Peyer's patch (tissue), 4 donors: ENCODE measurements around the gene IGF2R. TPM values are rescaled to one million over a fixed set of nuclear protein-coding genes. Genes with fewer than 3 reads are reported as not detected.

Experiments used
- DNase-seq, 3 donors: peaks; one replicate each; pipeline ENCODE4 v3.0.0-alpha.2; 2017 to 2019
- H3K27ac ChIP-seq, 4 donors: fragments of 200-600 bp; sonication (generic); one replicate each; pipeline ENCODE4 v1.5.1; 2016 to 2019
- H3K27me3 ChIP-seq, 2 donors: fragments of 200-600 bp; sonication (generic); one replicate each; pipeline ENCODE4 v1.5.1; 2019
- H3K36me3 ChIP-seq, 3 donors: fragments of 200-600 bp; sonication (generic); one replicate each; pipeline ENCODE4 v1.5.1; 2016 to 2019
- H3K4me1 ChIP-seq, 4 donors: fragments of 200-600 bp; sonication (generic); one replicate each; pipeline ENCODE4 v1.5.1; 2016 to 2019
- H3K4me3 ChIP-seq, 4 donors: fragments of 200-600 bp; sonication (generic); 1 replicate in 3 of 4; 2 replicates in 1 of 4; pipeline ENCODE4 v1.5.1; 2016 to 2019; ENCODE audit warnings: mild to moderate bottlenecking in 1 of 4
- H3K9me3 ChIP-seq, 4 donors: fragments of 200-600 bp; sonication (generic); one replicate each; pipeline ENCODE4 v1.5.1; 2016 to 2019; ENCODE audit warnings: mild to moderate bottlenecking in 1 of 4
- POLR2A ChIP-seq, 2 donors: fragments of 450-650 bp; IDR thresholded peaks; one replicate each; pipeline ENCODE4 v1.5.1; 2017; ENCODE audit warnings: antibody characterized with exemption in 2 of 2, mild to moderate bottlenecking in 2 of 2, moderate library complexity in 2 of 2
- total RNA-seq, 4 donors: library from RNA; depleted of rRNA; stranded (reverse); fragments of >200 nt; gene quantifications; one replicate each; pipeline ENCODE4 v1.1.0, GENCODE V29; 2016
- TF ChIP-seq, protein P1 (sequence below), 6 experiments: fragments of 450-650 bp in 4 of 6; fragments of 200-600 bp in 2 of 6; sonication (generic) in 1 of 6; IDR thresholded peaks; one replicate each; pipeline ENCODE4 v1.5.1; 2017 to 2019; ENCODE audit warnings: antibody characterized with exemption in 6 of 6, mild to moderate bottlenecking in 3 of 6, moderate library complexity in 1 of 6

Gene IGF2R
- total RNA-seq, 4 donors from 2014 or later = 48.7 to 86.5 (median 82.3) TPM

DNA sequence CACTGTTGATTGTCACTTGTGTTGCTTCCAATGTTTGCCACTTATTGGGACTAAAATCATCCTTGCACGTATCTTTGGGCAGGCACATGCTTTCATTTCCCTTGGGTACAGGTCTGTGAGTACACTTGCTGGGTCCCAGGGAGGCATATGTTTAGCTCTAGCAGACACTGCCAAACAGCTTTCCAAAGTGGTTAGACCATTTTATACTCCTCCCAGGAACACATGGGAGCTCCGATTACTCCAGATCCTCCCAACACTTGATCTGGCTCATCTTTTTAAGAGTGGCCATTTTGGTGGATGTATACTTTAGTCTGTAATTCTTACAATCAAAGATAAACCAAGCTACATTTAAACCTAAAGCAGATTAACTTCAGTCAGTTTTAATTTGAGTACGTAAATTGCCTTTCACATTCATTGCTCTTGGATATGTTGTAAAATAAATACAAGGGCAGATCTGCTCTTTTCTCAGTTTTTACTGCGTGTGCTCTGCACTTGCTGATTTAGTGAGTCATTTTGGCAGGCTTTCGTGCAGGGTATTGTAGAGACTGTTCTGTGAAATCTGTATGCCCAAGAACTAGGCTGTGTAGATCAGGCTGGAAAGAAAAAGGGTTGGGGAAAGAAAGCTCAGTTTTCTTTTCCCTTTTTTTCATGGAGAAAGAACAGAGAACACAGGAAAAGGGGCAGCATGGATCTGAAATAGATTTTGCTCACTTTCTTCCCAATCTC is 172.3 kb downstream of the IGF2R start:
- TF ChIP-seq, protein P1, sequence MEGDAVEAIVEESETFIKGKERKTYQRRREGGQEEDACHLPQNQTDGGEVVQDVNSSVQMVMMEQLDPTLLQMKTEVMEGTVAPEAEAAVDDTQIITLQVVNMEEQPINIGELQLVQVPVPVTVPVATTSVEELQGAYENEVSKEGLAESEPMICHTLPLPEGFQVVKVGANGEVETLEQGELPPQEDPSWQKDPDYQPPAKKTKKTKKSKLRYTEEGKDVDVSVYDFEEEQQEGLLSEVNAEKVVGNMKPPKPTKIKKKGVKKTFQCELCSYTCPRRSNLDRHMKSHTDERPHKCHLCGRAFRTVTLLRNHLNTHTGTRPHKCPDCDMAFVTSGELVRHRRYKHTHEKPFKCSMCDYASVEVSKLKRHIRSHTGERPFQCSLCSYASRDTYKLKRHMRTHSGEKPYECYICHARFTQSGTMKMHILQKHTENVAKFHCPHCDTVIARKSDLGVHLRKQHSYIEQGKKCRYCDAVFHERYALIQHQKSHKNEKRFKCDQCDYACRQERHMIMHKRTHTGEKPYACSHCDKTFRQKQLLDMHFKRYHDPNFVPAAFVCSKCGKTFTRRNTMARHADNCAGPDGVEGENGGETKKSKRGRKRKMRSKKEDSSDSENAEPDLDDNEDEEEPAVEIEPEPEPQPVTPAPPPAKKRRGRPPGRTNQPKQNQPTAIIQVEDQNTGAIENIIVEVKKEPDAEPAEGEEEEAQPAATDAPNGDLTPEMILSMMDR (IDR thresholded peaks at IDR 0.05) = no peak
- no peak for TF ChIP-seq POLR2A (IDR thresholded peaks at IDR 0.05)
- no peaks in the 10 kb centered on the region for H3K36me3 ChIP-seq
- H3K27me3 ChIP-seq = no peaks in the 10 kb centered on the region
- no peak overlapping the region for H3K4me3 ChIP-seq
- H3K4me1 ChIP-seq = peaks cover 0 to 4% (median 0%) of the 10 kb centered on the region in 4 donors
- H3K27ac ChIP-seq = peak overlapping the region in 1 of 4 donors; percentile 37
- no peaks in the 10 kb centered on the region for H3K9me3 ChIP-seq
- no peak for DNase-seq

DNA sequence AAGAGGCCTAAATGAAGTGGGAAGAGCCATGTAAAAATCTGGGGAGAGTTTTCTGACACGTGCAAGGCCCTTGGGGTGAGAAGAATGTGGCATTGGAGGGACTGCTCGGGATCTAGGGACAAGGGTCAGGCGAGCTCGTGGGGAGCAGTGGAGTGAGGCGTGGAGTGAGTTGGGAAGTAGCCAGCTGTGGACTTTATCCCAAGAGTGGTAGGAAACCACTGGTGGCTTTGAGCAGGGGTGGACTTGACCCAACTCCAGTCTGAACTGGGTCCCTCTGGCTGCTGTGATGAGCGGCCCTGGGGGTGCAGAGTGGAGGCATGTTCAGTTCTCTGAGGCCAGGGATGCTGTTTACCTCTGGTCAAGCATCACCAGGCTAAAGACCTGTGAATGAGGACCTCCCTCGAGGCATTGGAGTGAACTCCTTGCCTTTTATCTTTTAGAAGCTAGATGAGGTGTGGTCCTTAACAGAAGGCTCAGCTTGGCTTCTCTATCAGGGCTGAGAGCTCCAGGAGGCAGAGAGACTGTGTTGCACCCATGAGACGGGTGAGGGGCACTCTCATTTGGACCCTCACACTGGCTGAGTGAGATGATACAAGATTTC is 173.3 kb downstream of the IGF2R start:
- H3K4me1 ChIP-seq = peaks cover 0 to 4% (median 0%) of the 10 kb centered on the region in 4 donors
- no peak for TF ChIP-seq POLR2A (IDR thresholded peaks at IDR 0.05)
- TF ChIP-seq, protein P1 (IDR thresholded peaks at IDR 0.05) = no peak
- no peak overlapping the region for H3K27ac ChIP-seq
- H3K27me3 ChIP-seq = no peaks in the 10 kb centered on the region
- no peak overlapping the region for H3K4me3 ChIP-seq
- no peaks in the 10 kb centered on the region for H3K9me3 ChIP-seq
- DNase-seq = no peak
- H3K36me3 ChIP-seq = no peaks in the 10 kb centered on the region

DNA sequence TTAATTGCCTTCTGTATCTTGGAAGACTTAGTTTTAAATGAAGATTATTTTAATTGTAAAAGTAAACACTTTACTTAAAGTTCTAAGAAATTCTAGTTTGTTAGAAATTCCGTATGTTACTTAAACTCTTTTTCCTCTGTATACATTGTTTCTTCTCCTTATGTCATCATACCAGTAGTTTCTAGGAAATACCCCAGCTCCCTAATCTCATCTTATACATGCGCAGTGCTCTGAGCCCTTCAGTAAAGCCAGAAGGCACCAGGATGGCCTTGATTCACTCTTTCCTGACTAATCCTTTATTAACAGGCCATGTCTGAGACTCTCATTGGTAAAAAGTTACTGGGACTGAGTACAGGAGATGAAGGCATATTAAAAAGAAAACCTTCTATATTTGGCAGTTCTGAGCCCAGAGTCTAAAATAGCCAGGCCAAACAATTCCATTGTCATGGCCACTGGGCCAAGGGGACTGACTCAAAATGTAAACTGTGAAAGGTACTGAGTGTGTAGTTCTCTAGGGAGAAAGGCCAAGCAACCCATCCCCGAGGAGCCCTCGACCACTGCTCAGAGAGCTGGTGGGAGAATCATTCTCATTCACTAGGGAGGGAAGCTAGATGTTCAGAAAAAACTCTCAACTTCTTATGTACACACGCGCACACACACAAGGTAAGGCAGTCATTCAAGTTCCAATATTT is 177.7 kb downstream of the IGF2R start:
- no peaks in the 10 kb centered on the region for H3K27me3 ChIP-seq
- TF ChIP-seq POLR2A (IDR thresholded peaks at IDR 0.05) = no peak
- TF ChIP-seq, protein P1 (IDR thresholded peaks at IDR 0.05) = no peak
- H3K9me3 ChIP-seq = no peaks in the 10 kb centered on the region
- no peak for DNase-seq
- H3K4me1 ChIP-seq = no peaks in the 10 kb centered on the region
- no peak overlapping the region for H3K27ac ChIP-seq
- no peaks in the 10 kb centered on the region for H3K36me3 ChIP-seq
- H3K4me3 ChIP-seq = no peak overlapping the region

DNA sequence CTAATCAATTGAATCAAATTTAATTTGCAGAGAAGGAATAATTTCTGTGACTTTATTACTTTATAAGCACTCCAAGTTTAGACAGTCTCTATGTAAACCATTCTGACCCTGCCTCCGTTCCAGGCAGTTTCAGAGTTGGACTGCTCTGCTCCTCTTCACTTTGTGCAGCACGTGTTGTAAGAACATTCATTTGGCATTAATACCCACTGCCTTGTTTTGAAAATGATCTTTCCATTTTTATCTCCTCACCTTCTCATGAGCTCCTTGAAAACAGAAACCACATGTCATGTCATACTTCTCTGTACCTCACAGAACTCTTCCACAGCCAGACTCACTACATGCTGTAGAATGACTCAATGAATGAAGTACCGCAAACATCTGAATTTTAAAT is 178.3 kb downstream of the IGF2R start:
- Histone ChIP-seq H3K36me3 (no peaks in the 10 kb centered on the region), H3K4me1 (no peaks in the 10 kb centered on the region), H3K27me3 (no peaks in the 10 kb centered on the region), H3K27ac (no peak overlapping the region), H3K9me3 (no peaks in the 10 kb centered on the region), H3K4me3 (no peak overlapping the region)
- no peak for DNase-seq
- no peak for TF ChIP-seq POLR2A (IDR thresholded peaks at IDR 0.05)
- TF ChIP-seq, protein P1 (IDR thresholded peaks at IDR 0.05) = no peak

DNA sequence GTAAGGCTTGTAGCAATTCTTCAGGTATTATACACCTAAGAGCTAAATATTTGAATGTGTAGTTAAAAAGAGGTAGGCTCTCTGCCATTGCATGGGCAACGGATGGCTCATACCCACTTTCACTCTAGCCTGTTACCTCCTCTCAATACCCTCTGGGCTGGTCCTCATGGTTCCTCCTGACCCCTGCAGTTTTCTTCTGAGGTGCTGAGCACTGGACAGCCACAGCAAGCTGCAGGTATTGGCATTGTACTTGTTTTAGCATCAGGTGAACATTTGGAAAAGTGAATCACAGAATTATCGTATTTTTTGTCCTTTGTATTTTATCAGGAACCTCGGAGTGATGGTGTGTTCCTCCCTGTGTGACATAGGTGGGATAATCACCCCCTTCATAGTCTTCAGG is 185.6 kb downstream of the IGF2R start:
- Histone ChIP-seq H3K4me1 (no peaks in the 10 kb centered on the region), H3K9me3 (peaks cover 0 to 6% (median 0%) of the 10 kb centered on the region in 4 donors), H3K27me3 (no peaks in the 10 kb centered on the region), H3K27ac (no peak overlapping the region), H3K4me3 (no peak overlapping the region), H3K36me3 (no peaks in the 10 kb centered on the region)
- no peak for DNase-seq
- TF ChIP-seq, protein P1 (IDR thresholded peaks at IDR 0.05) = no peak
- no peak for TF ChIP-seq POLR2A (IDR thresholded peaks at IDR 0.05)
